Measurements from ENCODE around the gene RASGRP4. TPM values are rescaled to one million over a fixed set of nuclear protein-coding genes. Genes with fewer than 3 reads are reported as not detected.

The RASGRP4 gene
- total RNA-seq, 3 donors from 2014 or later: 0.55 to 2.3 (median 2.0) TPM

GRCh38 chr19:38378866-38379265, 47.2 kb downstream of the RASGRP4 start:
- Histone ChIP-seq H3K36me3 (ENCODE audit: low read depth) (peaks cover 8% of the 10 kb centered on the region), H3K9me3 (no peaks in the 10 kb centered on the region), H3K4me1 (ENCODE audit: low read depth) (peaks cover 13% of the 10 kb centered on the region), H3K4me3 (no peak overlapping the region)
- intact Hi-C loops (cut with DNase I, micrococcal nuclease): no loop called here
- DNase-seq: no peak
- ATAC-seq: no peak
- TF ChIP-seq CTCF (IDR thresholded peaks at IDR 0.05): no peak

DNA sequence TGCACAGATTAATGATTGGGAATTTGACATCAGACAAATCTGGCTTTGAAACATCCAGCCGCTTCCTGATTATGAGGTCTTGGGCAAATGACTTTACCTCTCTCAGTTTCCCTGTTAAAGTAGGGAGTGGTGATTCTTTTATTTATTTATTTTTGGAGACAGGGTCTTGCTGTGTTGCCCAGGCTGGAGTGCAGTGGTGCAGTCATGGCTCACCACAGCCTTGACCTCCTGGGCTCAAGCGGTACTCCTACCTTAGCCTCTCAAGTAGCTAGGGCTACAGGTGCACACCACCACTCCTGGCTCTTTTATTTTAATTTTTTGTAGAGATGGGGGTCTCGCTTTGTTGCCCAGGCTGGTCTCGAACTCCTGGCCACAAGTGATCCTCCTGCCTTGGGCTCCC, 49.0 kb downstream of the RASGRP4 start:
- ATAC-seq (no peak), DNase-seq (no peak)
- no peaks in the 10 kb centered on the region for H3K9me3 ChIP-seq
- TF ChIP-seq CTCF (IDR thresholded peaks at IDR 0.05): no peak
- H3K36me3 ChIP-seq (ENCODE audit: low read depth): peaks cover 7% of the 10 kb centered on the region
- H3K4me1 ChIP-seq (ENCODE audit: low read depth): peaks cover 13% of the 10 kb centered on the region
- no peak overlapping the region for H3K4me3 ChIP-seq
- intact Hi-C loops (cut with DNase I, micrococcal nuclease): no loop called here

- Histone ChIP-seq H3K4me1 (ENCODE audit: low read depth) (peaks cover 13% of the 10 kb centered on the region), H3K4me3 (no peak overlapping the region), H3K36me3 (ENCODE audit: low read depth) (peaks cover 5% of the 10 kb centered on the region), H3K9me3 (no peaks in the 10 kb centered on the region)
- ATAC-seq: no peak
- intact Hi-C loops (cut with DNase I, micrococcal nuclease): no loop called here
- TF ChIP-seq CTCF (IDR thresholded peaks at IDR 0.05): no peak
- DNase-seq: no peak
Measured at GRCh38 chr19:38376576-38376975, 49.4 kb downstream of the RASGRP4 start.

GRCh38 chr19:38375748-38376147, 50.3 kb downstream of the RASGRP4 start:
- intact Hi-C loops (cut with DNase I, micrococcal nuclease): no loop called here
- H3K4me3 ChIP-seq: no peak overlapping the region
- H3K4me1 ChIP-seq (ENCODE audit: low read depth): peaks cover 13% of the 10 kb centered on the region
- no peaks in the 10 kb centered on the region for H3K9me3 ChIP-seq
- TF ChIP-seq CTCF (IDR thresholded peaks at IDR 0.05): no peak
- DNase-seq: no peak
- peaks cover 5% of the 10 kb centered on the region for H3K36me3 ChIP-seq (ENCODE audit: low read depth)
- no peak for ATAC-seq

- intact Hi-C loops (cut with DNase I, micrococcal nuclease): no loop called here
- peak; percentile 21 for ATAC-seq
Measured at GRCh38 chr19:38375098-38375493, 50.9 kb downstream of the RASGRP4 start.

More at GRCh38 chr19:38375098-38375493, 50.9 kb downstream of the RASGRP4 start:
- peaks cover 13% of the 10 kb centered on the region for H3K4me1 ChIP-seq (ENCODE audit: low read depth)
- no peaks in the 10 kb centered on the region for H3K9me3 ChIP-seq
- DNase-seq: no peak
- no peak for TF ChIP-seq CTCF (IDR thresholded peaks at IDR 0.05)
- H3K4me3 ChIP-seq: peak overlapping the region; percentile 83
- H3K36me3 ChIP-seq (ENCODE audit: low read depth): peaks cover 5% of the 10 kb centered on the region

Data from mucosa of descending colon (tissue), 3 donors.